SK-N-SH (cell line): ENCODE data around the gene SMARCC1. TPM values are rescaled to one million over a fixed set of nuclear protein-coding genes. Genes with fewer than 3 reads are reported as not detected.

ENCODE experiments used
- CTCF ChIA-PET: fragments of 300-600, 350-600 bp; formaldehyde crosslinking; extraction: SDS; loops from one replicate; lab custom pipeline; 2021; lab: Yijun Ruan, JAX
- POLR2A ChIA-PET: fragments of 350-600 bp; sonication (Branson Sonifier 250); formaldehyde crosslinking; extraction: SDS; loops from one replicate; lab custom pipeline; 2020; ENCODE audit warnings: antibody characterized with exemption, inconsistent platforms; lab: Yijun Ruan, JAX
- DNase-seq: peaks from one replicate; pipeline ENCODE4 v3.0.0; 2012
- H2AFZ ChIP-seq: fragments of 200-600 bp; sonication (generic); 2 replicates; pipeline ENCODE4 v1.8.1; 2016; ENCODE audit warnings: antibody characterized with exemption, mild to moderate bottlenecking, low read depth
- H3F3A ChIP-seq: fragments of 200-600 bp; sonication (generic); replicated peaks from 2 replicates; pipeline ENCODE3; 2016; ENCODE audit warnings: antibody characterized with exemption, mild to moderate bottlenecking; ENCODE audit not compliant: insufficient read depth
- H3K27ac ChIP-seq, 2 experiments: fragments of 200-500 bp in 1 of 2; fragments of 200-600 bp in 1 of 2; sonication (Bioruptor generic) in 1 of 2; sonication (generic), shearing (Covaris generic) in 1 of 2; 2 replicates each; pipeline versions ENCODE4 v1.5.1 to v1.6.1; 2014 to 2016; ENCODE audit warnings: low read depth in 2 of 2, inconsistent platforms in 1 of 2, low read length in 1 of 2, mild to moderate bottlenecking in 1 of 2, mixed read lengths in 1 of 2
- H3K27me3 ChIP-seq: fragments of 200-600 bp; sonication (generic), shearing (Covaris generic); 2 replicates; pipeline ENCODE4 v1.6.1; 2016; ENCODE audit warnings: mixed run types; ENCODE audit not compliant: insufficient read depth
- H3K36me3 ChIP-seq, 2 experiments: fragments of 200-500 bp in 1 of 2; fragments of 200-600 bp in 1 of 2; sonication (Bioruptor generic) in 1 of 2; sonication (generic) in 1 of 2; replicated peaks in 1 of 2; 2 replicates each; pipeline versions ENCODE3 to v1.5.1; 2014 to 2016; ENCODE audit warnings: low read length in 1 of 2, mild to moderate bottlenecking in 1 of 2; ENCODE audit not compliant: insufficient read depth in 2 of 2, control insufficient read depth in 1 of 2
- H3K4me1 ChIP-seq, 2 experiments: fragments of 200-500 bp in 1 of 2; fragments of 200-600 bp in 1 of 2; sonication (Bioruptor generic) in 1 of 2; sonication (generic), shearing (Covaris generic) in 1 of 2; 2 replicates each; pipeline versions ENCODE4 v1.5.1 to v1.6.1; 2014 to 2016; ENCODE audit warnings: low read depth in 1 of 2, low read length in 1 of 2, mixed run types in 1 of 2; ENCODE audit not compliant: insufficient read depth in 2 of 2, control insufficient read depth in 1 of 2
- H3K4me2 ChIP-seq: fragments of 200-600 bp; sonication (generic), shearing (Covaris generic); 2 replicates; pipeline ENCODE4 v1.6.1; 2017; ENCODE audit warnings: mixed run types
- H3K4me3 ChIP-seq, 2 experiments: fragments of 200-500 bp in 1 of 2; fragments of 200-600 bp in 1 of 2; sonication (Bioruptor generic) in 1 of 2; sonication (generic), shearing (Covaris generic) in 1 of 2; 2 replicates each; pipeline versions ENCODE4 v1.5.1 to v1.8.1; 2014 to 2016; ENCODE audit warnings: low read depth in 2 of 2, inconsistent platforms in 1 of 2, low read length in 1 of 2, mild to moderate bottlenecking in 1 of 2, mixed read lengths in 1 of 2, moderate library complexity in 1 of 2
- H3K79me2 ChIP-seq: fragments of 200-600 bp; sonication (generic); 2 replicates; pipeline ENCODE4 v1.8.1; 2017; ENCODE audit warnings: mild to moderate bottlenecking; ENCODE audit not compliant: insufficient read depth
- H3K9ac ChIP-seq: fragments of 200-600 bp; sonication (generic); 2 replicates; pipeline ENCODE4 v1.6.1; 2017; ENCODE audit warnings: mixed run types
- H3K9me2 ChIP-seq: fragments of 200-600 bp; sonication (generic); 2 replicates; pipeline ENCODE4 v1.6.1; 2017; ENCODE audit warnings: mixed run types
- H3K9me3 ChIP-seq: fragments of 200-600 bp; sonication (generic); 2 replicates; pipeline ENCODE4 v1.6.1; 2017; ENCODE audit warnings: mixed run types, mild to moderate bottlenecking, moderate library complexity
- H4K20me1 ChIP-seq: fragments of 200-600 bp; sonication (generic); 2 replicates; pipeline ENCODE4 v1.6.1; 2017; ENCODE audit warnings: mild to moderate bottlenecking, mixed run types; ENCODE audit not compliant: insufficient read depth
- CHD2 ChIP-seq: fragments of 150-350 bp; IDR thresholded peaks from 2 replicates; pipeline ENCODE4 v1.6.1; 2018; ENCODE audit warnings: low read length; ENCODE audit not compliant: partially characterized antibody
- ELF1 ChIP-seq: IDR thresholded peaks from 2 replicates; pipeline ENCODE4 v1.4.0; 2012
- EP300 ChIP-seq, 2 experiments: IDR thresholded peaks; 2 replicates each; pipeline versions ENCODE4 v1.4.0 to v1.6.1; 2012; ENCODE audit warnings: borderline replicate concordance in 1 of 2, low read depth in 1 of 2, low read length in 1 of 2
- EZH2phosphoT487 ChIP-seq: fragments of 200-600 bp; sonication (generic); IDR thresholded peaks from 2 replicates; pipeline ENCODE4 v1.6.1; 2017; ENCODE audit warnings: low read depth, mixed run types, mild to moderate bottlenecking, antibody characterized with exemption, moderate library complexity, borderline replicate concordance
- FOSL2 ChIP-seq: IDR thresholded peaks from 2 replicates; pipeline ENCODE4 v1.4.0; 2012; ENCODE audit warnings: low read depth, mild to moderate bottlenecking, moderate library complexity, borderline replicate concordance
- GATA2 ChIP-seq: sonication (generic); formaldehyde crosslinking; IDR thresholded peaks from 2 replicates; pipeline ENCODE4 v1.5.0; 2020; ENCODE audit warnings: mild to moderate bottlenecking, missing genetic modification reagents
- MEF2A ChIP-seq: IDR thresholded peaks from 2 replicates; pipeline ENCODE4 v1.4.0; 2012; ENCODE audit warnings: low read depth, borderline replicate concordance
- MXI1 ChIP-seq: IDR thresholded peaks from 2 replicates; pipeline ENCODE4 v1.6.1; 2012; ENCODE audit warnings: mild to moderate bottlenecking, low read depth, low read length, improper control_type of control experiment
- NFIC ChIP-seq: IDR thresholded peaks from 2 replicates; pipeline ENCODE4 v1.4.0; 2012; ENCODE audit warnings: borderline replicate concordance
- NRF1 ChIP-seq: IDR thresholded peaks from 2 replicates; pipeline ENCODE4 v1.6.1; 2012; ENCODE audit warnings: low read depth, mild to moderate bottlenecking, low read length
- RAD21 ChIP-seq: IDR thresholded peaks from 2 replicates; pipeline ENCODE4 v1.6.1; 2012; ENCODE audit warnings: mild to moderate bottlenecking, low read length
- RFX5 ChIP-seq: IDR thresholded peaks from 2 replicates; pipeline ENCODE4 v1.6.1; 2012; ENCODE audit warnings: mild to moderate bottlenecking, improper control_type of control experiment, low read length
- SIN3A ChIP-seq: IDR thresholded peaks from 2 replicates; pipeline ENCODE4 v1.6.1; 2012; ENCODE audit warnings: low read depth, mild to moderate bottlenecking, low read length, moderate library complexity, borderline replicate concordance
- SMC3 ChIP-seq: IDR thresholded peaks from 2 replicates; pipeline ENCODE4 v1.6.1; 2012; ENCODE audit warnings: low read depth, low read length, improper control_type of control experiment
- TAF1 ChIP-seq: IDR thresholded peaks from 2 replicates; pipeline ENCODE4 v1.6.1; 2012; ENCODE audit warnings: low read depth, mild to moderate bottlenecking, low read length, moderate library complexity, borderline replicate concordance
- YY1 ChIP-seq: IDR thresholded peaks from 2 replicates; pipeline ENCODE4 v1.4.0; 2012; ENCODE audit warnings: low read depth, mild to moderate bottlenecking
- WGBS: methylation state at CpG from one replicate; pipeline ENCODE4 v1.1.6; 2017; ENCODE audit warnings: low lambda C conversion rate; 5-methylcytosine and 5-hydroxymethylcytosine counted together
- polyA plus RNA-seq, 3 experiments: library from polyadenylated mRNA; depleted of rRNA; stranded (reverse); fragments of >200 nt; gene quantifications; 2 replicates each; pipeline ENCODE4 v1.2.3, GENCODE V29; 2012
- TF ChIP-seq, protein P1 (sequence below): IDR thresholded peaks from 2 replicates; pipeline ENCODE4; 2012
- TF ChIP-seq, protein P2 (sequence below): IDR thresholded peaks from 2 replicates; pipeline ENCODE4 v1.6.1; 2012; ENCODE audit warnings: mild to moderate bottlenecking, low read depth, low read length, moderate library complexity

SMARCC1 gene
- polyA plus RNA-seq, 1 of the 3 experiments (the other 2 are of a cell fraction): 16.5 TPM

DNA sequence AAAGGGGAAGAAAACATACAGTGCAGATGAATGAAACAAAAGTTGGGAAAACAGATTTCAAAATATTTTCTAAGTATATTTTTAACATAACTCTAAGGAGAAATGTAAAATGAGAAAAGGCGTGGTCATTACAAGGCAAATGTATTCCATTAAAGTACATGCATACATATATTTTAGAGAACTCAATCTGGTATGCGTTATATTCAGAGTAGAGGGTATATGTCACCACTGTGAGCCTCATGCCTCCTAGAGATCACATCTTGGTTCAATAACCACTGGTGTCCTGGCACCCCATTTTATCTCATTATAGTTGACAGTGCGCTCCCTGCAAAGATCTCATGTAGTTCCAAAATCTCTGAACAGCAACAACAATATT lies 77.5 kb downstream of the SMARCC1 start:
- Histone ChIP-seq H3K9me2 (no peaks in the 10 kb centered on the region), H3K9ac (no peak overlapping the region), H3K36me3 (peaks cover 57 to 82% of the 10 kb centered on the region in 2 experiments), H3K4me3 (no peak overlapping the region), H2AFZ (no peak overlapping the region), H3K9me3 (no peaks in the 10 kb centered on the region), H4K20me1 (no peaks in the 10 kb centered on the region), H3K27ac (no peak overlapping the region), H3K4me2 (no peak overlapping the region), H3K4me1 (0 out of 4 replicates have a peak, but pooled peaks cover 0 to 3% of the 10 kb centered on the region in 2 experiments), H3F3A (peaks cover 16% of the 10 kb centered on the region), H3K27me3 (no peaks in the 10 kb centered on the region), H3K79me2 (peaks cover 12% of the 10 kb centered on the region)
- 96% methylated on average over 3 of the region's 3 CpGs for WGBS
- ChIA-PET CTCF (interaction anchor here (0.8 kb wide), 1 partner anchor 115 kb away, joined by 3 read pairs; no protein-coding TSS in a partner anchor), POLR2A (no interaction called here)
- DNase-seq: no peak
- TF ChIP-seq MEF2A (no peak), RFX5 (no peak), RAD21 (no peak), SIN3A (no peak), EP300 (IDR thresholded peaks at IDR 0.05; ENCODE audit: borderline replicate concordance in 1 of 2, low read depth in 1 of 2, low read length in 1 of 2) (no peak), TAF1 (no peak)
- TF ChIP-seq, protein P1, sequence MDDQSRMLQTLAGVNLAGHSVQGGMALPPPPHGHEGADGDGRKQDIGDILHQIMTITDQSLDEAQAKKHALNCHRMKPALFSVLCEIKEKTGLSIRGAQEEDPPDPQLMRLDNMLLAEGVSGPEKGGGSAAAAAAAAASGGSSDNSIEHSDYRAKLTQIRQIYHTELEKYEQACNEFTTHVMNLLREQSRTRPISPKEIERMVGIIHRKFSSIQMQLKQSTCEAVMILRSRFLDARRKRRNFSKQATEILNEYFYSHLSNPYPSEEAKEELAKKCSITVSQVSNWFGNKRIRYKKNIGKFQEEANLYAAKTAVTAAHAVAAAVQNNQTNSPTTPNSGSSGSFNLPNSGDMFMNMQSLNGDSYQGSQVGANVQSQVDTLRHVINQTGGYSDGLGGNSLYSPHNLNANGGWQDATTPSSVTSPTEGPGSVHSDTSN: no peak

DNA sequence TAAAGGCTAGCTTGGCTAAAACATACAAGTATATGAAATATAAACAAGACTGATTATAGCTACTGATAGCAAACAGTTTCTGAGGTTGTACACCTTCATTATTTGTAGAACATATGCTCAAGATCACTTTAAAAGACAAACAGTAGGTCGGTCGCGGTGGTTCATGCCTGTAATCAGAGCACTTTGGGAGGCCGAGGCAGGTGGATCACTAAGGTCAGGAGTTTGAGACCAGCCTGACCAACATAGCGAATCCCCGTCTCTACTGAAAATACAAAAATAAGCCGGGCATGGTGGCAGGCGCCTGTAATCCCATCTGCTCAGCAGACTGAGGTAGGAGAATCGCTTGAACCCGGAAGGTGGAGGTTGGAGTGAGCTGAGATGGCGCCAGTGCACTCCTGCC lies 80.3 kb downstream of the SMARCC1 start:
- 93% methylated on average over 11 of the region's 11 CpGs for WGBS
- Histone ChIP-seq H3K36me3 (peaks cover 55 to 76% of the 10 kb centered on the region in 2 experiments), H3F3A (peaks cover 10% of the 10 kb centered on the region), H3K4me1 (0 out of 4 replicates have a peak, but pooled peaks cover 0 to 3% of the 10 kb centered on the region in 2 experiments), H3K9ac (no peak overlapping the region), H3K4me3 (no peak overlapping the region), H3K4me2 (no peak overlapping the region), H3K9me2 (no peaks in the 10 kb centered on the region), H4K20me1 (no peaks in the 10 kb centered on the region), H2AFZ (no peak overlapping the region), H3K79me2 (no peaks in the 10 kb centered on the region; the same call in 1 of the 2 replicates), H3K27me3 (no peaks in the 10 kb centered on the region), H3K9me3 (no peaks in the 10 kb centered on the region), H3K27ac (no peak overlapping the region)
- DNase-seq: no peak
- POLR2A ChIA-PET: no interaction called here
- no peak for TF ChIP-seq MXI1
- no peak for TF ChIP-seq FOSL2
- TF ChIP-seq EZH2phosphoT487: no peak
- TF ChIP-seq GATA2 (CRISPR knock-in tag): no peak
- TF ChIP-seq RFX5: no peak
- no peak for TF ChIP-seq CHD2
- TF ChIP-seq, protein P2, sequence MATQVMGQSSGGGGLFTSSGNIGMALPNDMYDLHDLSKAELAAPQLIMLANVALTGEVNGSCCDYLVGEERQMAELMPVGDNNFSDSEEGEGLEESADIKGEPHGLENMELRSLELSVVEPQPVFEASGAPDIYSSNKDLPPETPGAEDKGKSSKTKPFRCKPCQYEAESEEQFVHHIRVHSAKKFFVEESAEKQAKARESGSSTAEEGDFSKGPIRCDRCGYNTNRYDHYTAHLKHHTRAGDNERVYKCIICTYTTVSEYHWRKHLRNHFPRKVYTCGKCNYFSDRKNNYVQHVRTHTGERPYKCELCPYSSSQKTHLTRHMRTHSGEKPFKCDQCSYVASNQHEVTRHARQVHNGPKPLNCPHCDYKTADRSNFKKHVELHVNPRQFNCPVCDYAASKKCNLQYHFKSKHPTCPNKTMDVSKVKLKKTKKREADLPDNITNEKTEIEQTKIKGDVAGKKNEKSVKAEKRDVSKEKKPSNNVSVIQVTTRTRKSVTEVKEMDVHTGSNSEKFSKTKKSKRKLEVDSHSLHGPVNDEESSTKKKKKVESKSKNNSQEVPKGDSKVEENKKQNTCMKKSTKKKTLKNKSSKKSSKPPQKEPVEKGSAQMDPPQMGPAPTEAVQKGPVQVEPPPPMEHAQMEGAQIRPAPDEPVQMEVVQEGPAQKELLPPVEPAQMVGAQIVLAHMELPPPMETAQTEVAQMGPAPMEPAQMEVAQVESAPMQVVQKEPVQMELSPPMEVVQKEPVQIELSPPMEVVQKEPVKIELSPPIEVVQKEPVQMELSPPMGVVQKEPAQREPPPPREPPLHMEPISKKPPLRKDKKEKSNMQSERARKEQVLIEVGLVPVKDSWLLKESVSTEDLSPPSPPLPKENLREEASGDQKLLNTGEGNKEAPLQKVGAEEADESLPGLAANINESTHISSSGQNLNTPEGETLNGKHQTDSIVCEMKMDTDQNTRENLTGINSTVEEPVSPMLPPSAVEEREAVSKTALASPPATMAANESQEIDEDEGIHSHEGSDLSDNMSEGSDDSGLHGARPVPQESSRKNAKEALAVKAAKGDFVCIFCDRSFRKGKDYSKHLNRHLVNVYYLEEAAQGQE: no peak
- TF ChIP-seq NFIC: no peak
- TF ChIP-seq YY1: no peak
- no peak for TF ChIP-seq SMC3
- TF ChIP-seq NRF1: no peak
- no peak for TF ChIP-seq ELF1
- CTCF ChIA-PET: no interaction called here
